GM12875 (cell line): Measurements from ENCODE around the gene SEC63.
"Not testable (repeated sequence)": the region's sequence is repeated elsewhere in the genome, so short reads cannot be mapped to it uniquely, and the experiment has no call there.

Experiments
- H3K4me3 ChIP-seq: one replicate; pipeline ENCODE4 v1.5.1; 2011; ENCODE audit warnings: low read depth, low read length, control low read depth
- TF ChIP-seq, protein P1 (sequence below): IDR thresholded peaks from 2 replicates; pipeline ENCODE4 v1.5.1; 2011; ENCODE audit warnings: low read depth, mild to moderate bottlenecking, control low read depth, inconsistent platforms, low read length, moderate library complexity, borderline replicate concordance; ENCODE audit not compliant: insufficient read depth

Gene SEC63

DNA sequence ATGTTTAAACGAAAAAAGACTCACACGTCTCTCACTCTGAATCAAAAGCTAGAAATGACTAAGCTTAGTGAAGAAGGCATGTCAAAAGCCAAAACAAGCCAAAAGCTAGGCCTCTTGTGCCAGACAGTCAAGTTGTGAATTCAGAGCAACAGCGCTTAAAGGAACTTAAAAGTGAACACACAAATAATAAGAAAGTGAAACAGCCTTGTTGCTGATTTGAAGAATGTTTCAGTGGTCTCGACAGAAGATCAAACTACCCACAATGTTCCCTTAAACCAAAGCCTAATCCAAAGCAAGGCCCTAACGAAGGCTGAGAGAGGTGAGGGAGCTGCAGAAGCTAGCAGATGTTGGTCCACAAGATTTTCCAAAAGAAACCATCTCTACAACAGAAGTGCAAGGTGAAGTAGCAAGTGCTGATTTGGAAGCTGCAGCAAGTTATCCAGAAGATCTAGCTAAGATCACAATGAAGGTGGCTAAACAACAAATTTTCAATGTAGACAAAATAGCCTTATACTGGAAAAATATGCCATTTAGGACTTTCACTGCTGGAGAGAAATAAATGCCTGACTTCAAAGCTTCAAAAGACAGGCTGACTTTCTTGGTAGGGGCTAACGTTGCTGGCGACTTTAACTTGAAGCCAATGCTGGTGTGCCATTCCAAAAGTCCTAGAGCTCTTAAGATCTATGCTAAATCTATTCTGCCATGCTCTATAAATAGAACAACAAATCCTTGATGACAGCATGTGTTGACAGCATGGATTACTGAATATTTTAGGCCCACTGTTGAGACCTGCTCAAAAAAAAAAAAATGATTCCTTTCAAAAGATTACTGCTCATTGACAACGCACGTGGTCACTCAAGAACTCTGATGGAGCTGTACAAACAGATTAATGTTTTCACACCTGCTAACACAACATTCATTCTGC is 40.3 kb downstream of the SEC63 start:
- TF ChIP-seq, protein P1, sequence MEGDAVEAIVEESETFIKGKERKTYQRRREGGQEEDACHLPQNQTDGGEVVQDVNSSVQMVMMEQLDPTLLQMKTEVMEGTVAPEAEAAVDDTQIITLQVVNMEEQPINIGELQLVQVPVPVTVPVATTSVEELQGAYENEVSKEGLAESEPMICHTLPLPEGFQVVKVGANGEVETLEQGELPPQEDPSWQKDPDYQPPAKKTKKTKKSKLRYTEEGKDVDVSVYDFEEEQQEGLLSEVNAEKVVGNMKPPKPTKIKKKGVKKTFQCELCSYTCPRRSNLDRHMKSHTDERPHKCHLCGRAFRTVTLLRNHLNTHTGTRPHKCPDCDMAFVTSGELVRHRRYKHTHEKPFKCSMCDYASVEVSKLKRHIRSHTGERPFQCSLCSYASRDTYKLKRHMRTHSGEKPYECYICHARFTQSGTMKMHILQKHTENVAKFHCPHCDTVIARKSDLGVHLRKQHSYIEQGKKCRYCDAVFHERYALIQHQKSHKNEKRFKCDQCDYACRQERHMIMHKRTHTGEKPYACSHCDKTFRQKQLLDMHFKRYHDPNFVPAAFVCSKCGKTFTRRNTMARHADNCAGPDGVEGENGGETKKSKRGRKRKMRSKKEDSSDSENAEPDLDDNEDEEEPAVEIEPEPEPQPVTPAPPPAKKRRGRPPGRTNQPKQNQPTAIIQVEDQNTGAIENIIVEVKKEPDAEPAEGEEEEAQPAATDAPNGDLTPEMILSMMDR, result no peak
- H3K4me3 ChIP-seq, result no peak overlapping the region

DNA sequence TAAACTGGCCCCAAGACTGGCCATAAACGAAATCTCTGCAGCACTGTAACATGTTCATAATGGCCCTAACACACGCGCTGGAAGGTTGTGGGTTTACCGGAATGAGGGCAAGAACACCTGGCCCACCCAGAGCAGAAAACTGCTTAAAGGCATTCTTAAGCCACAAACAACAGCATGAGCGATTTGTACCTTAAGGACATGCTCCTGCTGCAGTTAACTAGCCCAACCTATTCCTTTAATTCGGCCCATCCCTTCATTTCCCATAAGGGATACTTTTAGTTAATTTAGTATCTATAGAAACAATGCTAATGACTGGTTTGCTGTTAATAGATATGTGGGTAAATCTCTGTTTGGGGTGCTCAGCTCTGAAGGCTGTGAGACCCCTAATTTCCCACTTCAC is 41.0 kb downstream of the SEC63 start:
- not testable (repeated sequence) for H3K4me3 ChIP-seq

DNA sequence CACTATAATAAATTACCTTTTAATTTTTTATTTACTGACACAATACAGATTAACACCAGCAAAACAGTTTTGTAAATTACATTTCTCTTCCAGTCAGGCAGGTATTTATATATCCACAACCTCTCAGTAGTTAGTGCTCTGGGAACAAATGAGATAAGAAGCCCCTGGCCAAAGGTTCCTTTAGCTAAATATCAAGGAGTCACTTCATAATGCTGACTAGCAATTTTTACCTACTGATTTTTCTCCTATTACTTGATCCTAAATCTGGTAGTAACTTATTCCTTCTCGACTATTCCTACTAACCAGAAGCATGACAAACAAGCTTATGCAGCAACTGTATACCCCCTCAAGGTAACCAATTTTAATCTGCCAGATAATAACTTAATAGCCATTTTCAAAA is 46.3 kb downstream of the SEC63 start:
- H3K4me3 ChIP-seq, result no peak overlapping the region
- TF ChIP-seq, protein P1, result no peak

DNA sequence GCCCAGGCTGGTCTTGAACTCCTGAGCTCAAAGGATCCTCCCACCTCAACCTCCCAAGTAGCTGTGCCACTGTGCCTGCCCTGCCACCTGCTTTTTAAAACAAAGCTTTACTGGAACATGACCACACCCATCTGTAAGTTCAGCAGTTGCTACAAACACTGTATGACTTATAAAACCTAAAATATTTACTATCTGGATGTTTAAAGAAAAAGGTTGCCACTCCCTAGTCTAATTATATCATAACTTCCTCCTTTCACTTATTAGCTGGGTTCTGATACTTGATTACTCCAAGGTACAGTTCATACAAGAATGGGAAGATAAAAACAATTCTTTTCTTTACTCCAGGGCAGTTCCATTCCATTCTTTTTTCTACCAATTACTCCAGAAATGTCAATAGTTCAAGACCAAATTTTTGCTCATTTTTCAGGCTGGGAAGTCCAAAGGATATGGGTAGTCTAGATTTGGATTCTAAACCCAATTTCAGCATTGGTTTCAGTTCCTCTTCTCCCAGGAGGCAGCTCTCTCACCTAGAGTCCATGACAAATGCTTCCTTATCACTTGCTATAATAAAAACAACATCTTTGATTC is 63.1 kb downstream of the SEC63 start:
- no peak overlapping the region for H3K4me3 ChIP-seq
- TF ChIP-seq, protein P1, result no peak

DNA sequence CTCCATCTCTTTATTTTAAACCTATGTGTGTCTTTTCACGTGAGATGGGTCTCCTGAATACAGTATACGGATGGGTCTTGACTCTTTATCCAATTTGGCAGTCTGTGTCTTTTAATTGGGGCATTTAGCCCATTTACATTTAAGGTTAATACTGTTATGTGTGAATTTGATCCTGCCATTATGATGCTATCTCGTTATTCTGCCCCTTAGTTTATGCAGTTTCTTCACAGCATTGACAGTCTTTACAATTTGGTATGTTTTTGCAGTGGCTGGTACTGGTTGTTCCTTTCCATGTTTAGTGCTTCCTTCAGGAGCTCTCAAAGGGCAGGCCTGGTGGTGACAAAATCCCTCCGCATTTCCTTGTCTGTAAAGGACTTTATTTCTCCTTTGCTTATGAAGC is 67.6 kb downstream of the SEC63 start:
- H3K4me3 ChIP-seq, result not testable (repeated sequence)

DNA sequence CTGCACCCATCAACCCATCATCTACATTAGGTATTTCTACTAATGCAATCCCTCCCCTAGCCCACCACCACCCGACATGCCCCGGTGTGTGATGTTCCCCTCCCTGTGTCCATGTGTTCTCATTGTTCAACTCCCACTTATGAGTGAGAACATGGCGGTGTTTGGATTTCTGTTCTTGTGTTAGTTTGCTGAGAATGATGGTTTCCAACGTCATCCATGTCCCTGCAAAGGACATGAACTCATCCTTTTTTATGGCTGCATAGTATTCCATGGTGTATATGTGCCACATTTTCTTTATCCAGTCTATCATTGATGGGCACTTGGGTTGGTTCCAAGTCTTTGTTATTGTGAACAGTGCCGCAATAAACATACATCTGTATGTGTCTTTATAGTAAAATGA is 72.1 kb downstream of the SEC63 start:
- H3K4me3 ChIP-seq, result not testable (repeated sequence)

DNA sequence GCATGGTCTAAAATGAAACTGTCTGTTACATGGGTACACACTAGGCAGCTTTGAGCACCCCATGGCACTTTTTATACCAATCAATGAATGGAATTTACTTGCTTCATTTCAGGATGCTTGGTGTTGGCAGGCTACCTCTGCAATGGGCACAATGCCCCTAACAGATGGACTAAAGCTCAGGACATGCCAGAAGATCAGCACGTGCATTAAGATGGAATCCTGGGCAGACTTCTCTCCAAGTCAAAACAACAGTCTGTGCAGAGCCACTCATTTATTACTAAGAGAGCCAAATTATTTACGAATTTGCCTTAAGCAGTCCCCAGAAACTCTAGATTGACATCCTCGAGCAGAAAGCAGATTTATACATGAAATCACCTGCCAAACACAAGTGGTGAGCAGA is 78.1 kb downstream of the SEC63 start:
- H3K4me3 ChIP-seq, result no peak overlapping the region
- TF ChIP-seq, protein P1, result no peak

DNA sequence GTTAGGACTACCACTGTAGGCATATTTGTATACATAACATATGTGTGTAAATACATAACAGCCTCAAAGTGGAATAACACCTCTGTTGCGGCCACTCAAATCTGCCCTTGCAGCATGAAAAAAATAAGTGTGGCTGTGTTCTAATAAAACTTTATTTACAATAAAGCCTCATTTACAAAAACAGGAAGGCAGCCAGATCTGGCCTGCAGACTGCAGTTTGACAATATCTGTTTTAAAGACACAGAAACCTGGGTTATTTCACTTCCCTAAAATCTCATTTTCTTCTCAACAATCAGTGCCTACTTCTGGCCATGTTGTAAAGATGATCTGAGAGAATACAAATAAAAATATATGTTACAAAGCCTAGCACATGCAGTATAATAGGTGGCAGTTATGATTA is 80.0 kb downstream of the SEC63 start:
- TF ChIP-seq, protein P1, result no peak
- H3K4me3 ChIP-seq, result no peak overlapping the region
